HG02759 (cell line): ENCODE measurements around the gene PCSK4.
A peak's percentile ranks its signal among the peaks of the same experiment; 100 is the strongest.

Experiments used
- ATAC-seq: cut with Tn5 transposase; IDR thresholded peaks from one replicate; pipeline ENCODE4 v1.9.1; 2021; ENCODE audit warnings: mild to moderate bottlenecking, moderate library complexity; ENCODE audit not compliant: unreplicated experiment

The PCSK4 gene

DNA sequence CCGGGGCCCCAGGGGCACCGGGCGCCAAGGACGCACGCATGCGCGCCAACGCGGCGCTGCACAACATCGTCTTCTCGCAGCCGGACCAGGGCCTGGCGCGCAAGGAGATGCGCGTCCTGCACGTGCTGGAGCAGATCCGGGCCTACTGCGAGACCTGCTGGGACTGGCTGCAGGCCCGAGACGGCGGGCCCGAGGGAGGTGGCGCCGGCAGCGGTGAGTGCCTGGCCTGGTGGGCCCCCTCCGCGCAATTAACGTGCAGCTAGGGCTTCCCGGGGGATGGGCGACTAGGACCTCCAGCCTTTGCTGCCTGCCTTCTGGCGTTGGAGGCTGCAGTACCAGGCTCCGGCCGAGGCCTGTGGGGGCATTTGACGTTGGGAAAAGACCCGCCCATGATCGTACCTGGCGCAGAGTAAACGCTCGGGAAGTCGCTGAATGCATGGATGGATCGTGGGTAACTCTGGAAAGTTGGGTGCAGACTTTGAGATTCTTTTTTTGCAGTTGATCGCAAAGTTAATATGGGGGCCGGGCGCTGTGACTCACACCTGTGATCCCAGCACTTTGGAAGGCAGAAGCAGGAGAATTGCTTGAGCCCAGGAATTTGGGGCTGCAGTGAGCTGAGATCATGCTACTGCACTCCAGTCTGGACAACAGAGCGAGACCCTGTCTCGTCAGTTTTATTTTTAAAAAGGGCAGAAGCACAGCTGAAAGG, 33.0 kb downstream of the PCSK4 start:
- no peak for ATAC-seq

DNA sequence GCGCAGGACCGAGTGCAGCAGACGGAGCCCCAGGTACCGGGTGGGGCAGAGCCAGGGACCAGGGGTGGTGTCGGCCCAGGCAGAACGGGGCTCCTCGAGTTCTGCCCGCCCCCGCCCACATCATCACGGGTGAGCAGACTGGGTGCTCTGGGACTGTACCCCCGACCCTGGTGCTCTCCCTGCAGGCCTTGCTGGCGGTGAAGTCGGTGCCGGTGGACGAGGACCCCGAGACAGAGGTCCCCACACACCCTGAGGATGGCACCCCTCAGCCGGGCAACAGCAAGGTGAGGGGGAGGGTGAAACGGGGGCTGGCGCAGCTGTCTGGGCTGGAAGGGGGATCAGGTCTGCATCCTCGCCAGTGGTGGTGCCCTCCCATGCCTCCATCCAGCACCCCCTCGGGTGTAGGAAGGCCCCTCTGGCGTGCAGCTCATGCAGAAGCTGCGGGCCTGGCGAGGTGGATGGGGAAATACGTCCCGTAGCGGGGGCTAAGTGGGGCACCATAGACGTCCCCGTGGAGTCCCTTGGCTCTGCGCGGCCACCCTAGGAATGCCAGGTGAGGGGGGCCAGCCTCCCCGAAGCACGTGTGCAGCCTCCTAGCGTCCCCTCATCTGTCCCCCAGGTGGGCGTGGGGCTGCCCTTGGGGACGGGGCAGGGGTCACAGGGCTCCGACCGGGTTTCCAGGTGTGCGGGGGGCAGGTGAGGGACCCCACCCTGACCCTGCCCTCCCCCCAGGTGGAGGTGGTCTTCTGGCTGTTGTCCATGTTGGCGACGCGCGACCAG, 33.8 kb downstream of the PCSK4 start:
- ATAC-seq = no peak

DNA sequence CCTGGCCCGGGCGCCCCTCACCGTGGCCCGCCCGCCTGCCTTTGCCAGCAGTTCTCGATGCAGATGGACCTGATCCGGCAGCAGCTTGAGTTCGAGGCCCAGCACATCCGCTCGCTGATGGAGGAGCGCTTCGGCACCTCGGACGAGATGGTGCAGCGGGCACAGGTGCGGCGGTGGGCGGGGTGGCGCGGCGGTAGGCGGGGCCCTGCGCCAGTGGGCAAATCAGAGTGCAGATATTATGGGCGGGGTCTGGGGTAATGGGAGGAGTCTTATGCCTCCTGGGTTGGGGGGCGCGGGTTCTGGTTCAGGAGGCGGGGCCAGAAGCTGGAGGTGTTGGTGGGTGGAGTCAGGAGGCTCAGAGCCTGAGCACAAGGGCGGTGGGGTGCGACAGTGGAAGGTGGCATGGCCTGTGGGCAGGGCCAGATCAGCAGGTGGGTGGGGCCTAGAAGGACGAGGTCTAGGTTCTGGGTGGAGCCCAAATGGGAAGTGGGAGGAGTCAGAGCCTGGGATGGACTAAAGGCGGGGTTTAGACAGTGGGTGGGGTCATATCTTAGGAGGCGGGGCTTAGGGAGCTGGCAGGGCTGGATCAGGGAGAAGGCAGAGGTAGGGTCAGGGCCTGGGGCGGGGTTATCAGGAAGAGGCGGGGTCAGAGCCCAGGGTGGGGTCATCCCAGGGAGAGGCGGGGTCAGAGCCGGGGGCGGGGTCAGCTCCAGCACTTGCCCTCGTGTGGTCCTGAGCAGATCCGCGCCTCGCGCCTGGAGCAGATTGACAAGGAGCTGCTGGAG, 34.6 kb downstream of the PCSK4 start:
- ATAC-seq = no peak

DNA sequence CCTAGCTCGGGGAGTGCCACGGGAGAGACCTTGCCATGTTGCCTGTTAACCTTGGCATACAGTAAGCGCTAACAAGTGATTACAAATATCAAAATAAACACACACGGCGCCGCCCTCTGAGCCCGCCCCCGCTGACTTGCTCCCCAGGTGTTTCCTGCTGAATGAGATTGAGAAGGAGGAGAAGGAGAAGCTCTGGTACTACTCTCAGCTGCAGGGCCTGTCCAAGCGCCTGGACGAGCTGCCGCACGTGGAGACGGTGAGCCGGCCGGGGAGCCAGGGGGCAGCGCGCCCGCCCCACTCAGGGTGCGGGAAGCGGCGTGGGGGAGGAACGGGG, 35.2 kb downstream of the PCSK4 start:
- ATAC-seq = no peak

DNA sequence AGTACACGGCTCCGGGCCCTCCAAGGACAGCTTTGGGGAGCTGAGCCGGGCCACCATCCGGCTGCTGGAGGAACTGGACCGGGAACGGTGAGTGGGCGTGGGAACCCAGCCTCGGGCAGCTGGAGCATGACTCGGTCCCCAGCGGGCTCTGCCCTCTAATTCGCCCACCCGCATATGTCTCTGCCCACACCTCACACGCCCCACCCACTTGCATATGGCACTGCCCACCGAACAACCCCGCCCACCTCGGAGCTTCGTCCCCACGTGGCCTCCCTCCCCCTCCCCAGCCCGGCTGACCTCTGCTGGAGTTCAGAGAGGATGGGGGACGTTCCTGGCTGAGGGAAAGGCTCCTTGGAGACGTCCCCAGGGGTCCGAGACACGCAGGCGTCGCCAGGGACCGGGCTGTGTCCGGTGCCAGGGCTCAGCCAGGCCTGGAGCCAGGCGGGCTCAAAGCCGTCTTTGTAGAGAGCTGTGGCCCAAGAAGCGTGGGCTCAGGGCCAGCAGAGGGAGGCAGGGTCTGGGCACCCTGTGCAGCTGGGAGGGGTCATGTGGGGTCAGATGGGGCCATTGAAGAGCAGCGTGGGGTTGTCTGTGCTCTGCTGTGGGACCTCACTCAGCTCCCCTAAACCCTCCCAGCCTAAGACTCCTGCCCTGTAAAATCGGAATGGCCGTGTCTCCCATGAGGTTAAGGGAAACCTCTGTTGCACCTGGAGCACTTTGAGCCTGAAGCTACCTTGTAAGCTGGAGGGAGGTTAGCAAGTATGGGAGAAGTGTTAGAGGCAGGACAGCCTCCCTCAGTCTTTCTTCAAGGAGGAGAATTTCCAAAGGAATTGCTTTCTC, 36.4 kb downstream of the PCSK4 start:
- ATAC-seq = no peak

DNA sequence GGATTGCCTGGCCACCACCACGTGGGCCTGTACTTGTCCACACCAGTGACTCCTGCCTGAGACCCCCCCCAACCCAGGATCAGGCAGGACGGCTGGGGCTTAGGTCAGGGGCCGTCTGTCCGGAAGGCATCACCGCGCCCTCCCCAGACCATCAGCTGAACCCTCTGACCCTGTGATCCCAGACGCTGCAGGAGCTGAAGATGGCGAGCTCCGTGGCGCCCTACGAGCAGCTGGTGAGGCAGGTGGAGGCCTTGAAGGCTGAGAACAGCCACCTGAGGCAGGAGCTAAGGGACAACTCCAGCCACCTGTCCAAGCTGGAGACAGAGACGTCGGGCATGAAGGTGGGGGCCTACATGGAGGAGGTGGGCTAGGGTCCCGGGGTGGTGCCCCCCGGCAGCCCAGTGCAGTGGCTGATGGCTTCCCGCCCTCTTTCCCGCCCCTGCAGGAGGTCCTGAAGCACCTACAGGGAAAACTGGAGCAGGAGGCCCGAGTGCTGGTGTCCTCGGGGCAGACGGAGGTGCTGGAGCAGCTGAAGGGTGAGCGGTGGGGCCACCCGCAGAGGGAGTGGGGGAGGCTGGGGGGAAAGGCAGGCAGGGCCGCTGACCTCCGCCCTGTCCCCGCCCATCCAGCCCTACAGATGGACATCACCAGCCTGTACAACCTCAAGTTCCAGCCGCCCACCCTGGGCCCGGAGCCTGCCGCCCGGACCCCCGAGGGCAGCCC, 37.2 kb downstream of the PCSK4 start:
- ATAC-seq = no peak

DNA sequence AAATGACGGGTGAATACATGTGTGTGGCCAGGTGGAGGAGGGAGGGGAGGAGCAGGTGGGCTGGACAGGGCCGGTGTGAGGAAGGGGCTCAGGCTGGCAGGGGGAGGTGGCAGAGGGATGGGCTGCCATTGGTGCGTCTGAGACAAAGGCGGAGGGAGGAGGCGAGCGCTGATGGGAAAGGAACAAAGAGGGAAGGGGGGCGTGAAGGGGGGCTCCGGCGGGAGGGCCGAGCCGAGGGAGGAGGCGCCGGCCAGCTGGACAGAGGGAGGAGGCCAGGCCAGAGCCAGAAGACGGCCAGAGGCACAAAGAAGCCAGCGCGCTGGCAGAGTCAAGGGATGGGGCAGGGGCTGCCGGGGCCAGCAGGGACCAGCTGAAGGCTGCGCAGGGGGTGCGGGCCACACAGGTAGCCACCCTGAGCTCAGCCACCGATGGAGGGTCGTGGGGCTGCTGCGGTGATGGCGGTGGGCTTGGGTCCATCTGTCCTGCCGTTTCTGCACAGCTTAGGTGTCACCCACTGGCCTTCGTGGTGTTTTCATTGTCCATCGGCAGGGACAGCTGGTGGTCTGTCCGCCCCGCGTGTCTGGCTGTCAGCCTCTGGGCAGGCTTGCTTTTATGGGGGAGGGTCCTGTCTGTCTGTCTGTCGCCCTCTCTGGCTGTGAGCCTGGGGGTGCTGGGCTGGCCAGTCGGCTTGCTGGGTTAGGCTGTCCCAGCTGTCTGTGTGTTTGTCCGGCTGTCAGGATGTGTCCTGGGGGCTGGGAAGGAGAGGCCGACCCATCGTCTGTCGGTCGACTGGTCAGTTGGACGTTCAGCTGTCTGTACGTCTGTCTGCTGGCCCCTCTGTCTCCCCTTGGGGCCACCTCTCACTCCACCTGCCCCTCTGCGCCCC, 38.0 kb downstream of the PCSK4 start:
- no peak for ATAC-seq

DNA sequence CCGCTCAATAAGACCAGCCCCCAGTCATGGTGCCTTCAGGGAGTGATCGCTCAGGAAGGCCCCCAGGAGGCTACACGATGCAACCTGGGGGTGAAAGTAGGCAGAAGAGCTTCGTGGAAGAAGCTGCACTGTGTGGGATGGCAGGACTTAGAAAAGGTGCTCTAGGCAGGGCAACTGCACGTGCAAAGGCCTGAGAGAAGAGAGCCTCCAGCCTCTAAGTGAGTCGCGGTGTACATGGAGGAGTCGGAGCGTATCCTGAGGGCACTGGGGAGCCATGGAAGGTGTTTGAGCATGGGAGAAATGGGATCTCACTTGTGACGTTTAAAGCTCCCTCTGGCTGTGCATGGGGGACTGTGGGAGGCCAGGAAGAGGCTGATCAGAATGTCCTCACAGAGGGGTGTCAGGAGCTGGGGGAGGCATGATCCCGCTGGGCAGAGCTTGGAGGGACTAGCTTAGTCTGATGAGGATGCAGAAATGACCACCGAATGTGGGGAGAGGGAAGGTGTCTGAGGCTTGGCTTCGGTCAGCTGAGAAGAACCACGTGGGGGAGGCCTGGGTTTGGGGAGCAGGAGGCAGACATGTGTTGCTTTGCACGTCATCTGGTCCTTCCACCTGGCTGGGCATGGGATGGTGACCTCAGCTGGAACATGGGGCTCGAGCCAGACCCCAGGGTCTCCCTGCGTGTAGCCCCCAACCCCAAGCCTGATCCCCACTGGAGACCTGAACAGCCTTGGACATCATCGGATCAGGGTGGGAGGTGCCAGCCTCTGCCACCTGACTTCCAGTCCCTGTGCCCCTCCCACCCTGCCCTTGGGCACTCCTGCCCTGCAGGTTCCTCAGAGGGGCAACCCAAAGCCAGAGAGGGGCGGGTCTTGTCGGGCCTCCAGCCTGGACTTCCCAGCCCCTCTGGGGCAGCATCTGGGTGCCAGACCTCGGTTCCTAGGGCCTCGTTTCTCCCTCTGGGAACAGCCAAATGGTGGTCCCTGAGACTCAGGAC, 39.1 kb downstream of the PCSK4 start:
- ATAC-seq = no peak

DNA sequence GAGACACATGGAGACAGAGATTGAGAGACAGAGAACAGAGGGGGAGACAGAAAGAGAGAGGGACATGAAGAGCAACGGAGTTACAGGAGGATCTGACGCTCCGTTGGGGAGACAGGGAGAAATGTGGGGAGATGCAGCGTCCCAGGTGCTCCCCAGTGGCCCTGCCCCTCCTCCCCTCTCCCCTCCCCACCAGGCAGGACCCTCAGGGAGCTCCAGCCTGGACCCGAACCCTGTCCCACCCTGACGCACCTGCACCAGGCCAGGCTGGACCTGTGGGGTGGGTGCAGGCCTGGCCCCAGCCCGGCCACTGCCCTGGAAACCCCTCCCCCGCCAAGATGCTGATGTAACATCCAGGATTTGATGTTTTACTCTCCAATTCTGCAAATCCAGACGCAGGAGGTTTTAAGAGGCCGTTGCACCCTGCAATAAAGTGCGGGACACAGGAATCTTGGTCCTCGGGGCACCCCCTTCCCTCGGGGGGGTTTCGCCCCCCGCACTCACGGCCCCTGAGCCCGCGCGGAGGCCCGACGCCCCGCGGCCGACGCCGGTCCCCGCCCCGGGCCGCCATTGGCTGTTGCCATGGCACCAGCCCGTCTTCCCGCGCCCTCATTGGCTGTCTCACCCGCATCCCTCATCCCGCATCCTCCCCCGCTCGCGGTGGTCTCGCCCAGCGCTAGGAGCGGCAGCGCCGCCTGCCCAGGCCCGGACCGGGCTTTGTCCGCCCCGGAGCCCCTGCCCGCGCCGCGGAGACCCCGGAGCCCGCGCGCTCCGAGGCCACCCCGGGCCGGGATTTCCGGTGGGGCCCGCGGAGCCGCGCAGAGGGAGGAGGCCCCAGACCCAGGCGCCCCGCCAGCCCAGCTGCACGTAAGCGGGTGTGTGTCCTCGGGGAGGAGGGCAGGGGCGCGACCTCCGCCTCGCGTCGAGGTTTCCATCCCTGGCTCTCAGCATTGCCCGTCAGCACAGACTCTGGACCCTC, 40.4 kb downstream of the PCSK4 start, which contains the start of gene APC2:
APC2 (plus strand) TSS at position 655 of the 976 bp plus-strand sequence. CDS start 2,881 bp downstream, outside the sequence.
- no peak for ATAC-seq

DNA sequence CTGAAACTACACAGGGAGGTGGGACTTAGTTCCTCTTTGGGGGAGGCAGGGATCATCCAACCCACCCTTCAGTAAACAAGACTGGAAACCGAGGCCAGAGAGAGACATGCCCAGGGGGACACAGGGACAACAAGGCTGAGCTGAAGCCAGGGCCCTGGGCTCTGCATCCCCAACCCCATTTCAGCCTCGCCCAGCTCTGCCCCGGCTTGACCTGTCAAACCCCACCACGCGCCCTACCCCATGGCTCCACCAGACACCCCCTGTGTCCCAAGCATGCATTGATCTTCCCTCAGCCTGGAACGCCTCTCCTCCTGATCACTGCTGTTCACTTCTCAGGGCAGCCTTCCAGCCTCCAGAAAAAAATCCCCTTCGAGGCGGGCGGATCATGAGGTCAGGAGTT, 42.2 kb downstream of the PCSK4 start:
- ATAC-seq = no peak

DNA sequence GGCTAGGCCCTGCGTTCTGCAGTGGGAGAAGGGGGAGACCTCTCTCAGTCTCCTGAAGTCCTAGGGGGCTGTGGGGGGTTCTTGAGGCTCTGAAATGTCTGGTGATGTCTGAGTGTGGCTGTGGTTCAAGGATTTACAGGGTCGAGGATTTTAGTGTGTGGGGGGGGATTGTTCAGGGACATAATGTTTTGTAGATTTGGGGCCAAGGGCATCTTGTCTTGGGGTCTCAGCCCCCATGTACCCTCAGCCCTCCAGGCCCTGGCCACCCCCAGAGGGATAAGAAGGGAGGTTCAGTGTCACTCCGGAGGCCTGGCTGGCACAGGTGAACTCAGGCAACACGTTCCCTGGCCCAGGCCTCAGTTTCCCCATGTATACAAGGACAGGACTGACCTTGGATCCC, 42.6 kb downstream of the PCSK4 start:
- ATAC-seq = no peak

DNA sequence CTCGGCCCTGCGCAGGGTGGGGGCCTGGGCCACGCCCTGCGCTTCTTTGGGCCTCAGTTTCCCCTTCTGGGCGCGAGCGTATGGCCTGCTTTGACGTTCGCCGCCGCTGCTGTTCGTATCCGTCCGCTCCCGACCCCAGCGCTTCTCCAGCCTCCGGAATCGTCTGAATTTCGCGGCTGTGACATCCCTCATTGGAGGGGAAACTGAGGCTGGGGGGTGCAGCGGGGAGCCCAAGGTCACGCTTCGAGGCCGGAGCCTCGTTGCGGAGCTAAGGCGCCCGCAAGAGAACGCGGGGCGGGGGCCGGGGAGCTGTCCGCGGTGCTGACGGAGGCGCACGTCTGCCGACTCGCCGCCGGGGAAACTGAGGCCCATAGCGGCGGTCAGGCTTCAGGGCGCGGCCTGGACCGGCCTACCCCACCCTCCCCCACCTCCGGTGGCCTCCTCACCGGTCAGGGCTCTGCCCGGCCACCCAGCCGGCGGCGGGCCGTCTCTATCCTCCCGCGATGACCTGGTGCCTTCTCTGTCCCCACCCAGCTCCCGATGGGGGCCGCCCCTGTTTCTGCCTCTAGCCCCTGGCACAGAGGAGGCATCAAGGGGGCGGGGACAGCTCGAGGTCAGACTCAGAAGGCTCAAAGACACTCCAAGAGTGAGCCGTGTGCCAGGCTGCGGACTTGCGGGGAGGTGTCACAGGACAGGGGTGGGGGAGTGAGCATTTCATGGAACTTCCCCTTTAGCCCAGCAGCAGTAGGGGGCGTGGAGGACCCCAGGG, 43.3 kb downstream of the PCSK4 start:
- ATAC-seq = no peak

DNA sequence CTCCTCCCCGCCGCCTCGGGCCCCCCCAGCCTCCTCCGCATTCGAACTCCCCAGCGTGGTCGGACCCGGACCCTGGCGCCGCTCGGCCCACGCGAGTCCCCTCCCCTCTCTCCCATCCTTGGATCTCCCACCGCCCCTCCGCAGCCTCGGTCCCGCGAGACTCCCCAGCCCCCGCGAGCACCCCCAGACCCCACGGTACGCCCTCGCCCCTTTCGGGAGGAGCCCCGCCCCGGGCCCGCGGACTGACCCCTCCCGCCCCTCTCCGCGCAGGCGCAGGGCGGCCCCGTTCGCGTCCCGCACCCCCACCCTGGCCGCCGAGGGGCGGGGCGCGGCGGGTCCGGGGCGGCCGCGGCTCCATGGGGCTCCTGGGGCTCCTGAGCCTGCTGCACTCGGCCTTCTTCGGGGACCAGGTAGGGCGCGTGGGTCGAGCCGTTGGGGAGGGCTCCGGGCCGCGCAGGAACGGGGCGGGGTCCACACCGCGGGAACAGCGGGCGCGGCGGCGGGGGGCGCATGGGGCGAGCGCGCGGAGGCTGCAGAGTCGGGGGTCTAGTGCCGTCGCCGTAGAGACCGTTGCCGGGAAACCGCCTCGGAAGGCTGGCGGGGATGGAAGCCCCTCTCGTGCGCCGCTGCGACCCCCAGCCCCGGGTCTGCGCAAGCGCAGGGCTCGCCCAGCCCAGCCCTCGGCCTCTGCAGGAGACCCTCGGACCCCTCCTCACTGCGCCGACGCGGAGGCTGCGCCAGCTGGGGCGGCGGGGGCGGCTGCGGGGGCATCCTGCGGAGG, 44.0 kb downstream of the PCSK4 start:
- no peak for ATAC-seq

DNA sequence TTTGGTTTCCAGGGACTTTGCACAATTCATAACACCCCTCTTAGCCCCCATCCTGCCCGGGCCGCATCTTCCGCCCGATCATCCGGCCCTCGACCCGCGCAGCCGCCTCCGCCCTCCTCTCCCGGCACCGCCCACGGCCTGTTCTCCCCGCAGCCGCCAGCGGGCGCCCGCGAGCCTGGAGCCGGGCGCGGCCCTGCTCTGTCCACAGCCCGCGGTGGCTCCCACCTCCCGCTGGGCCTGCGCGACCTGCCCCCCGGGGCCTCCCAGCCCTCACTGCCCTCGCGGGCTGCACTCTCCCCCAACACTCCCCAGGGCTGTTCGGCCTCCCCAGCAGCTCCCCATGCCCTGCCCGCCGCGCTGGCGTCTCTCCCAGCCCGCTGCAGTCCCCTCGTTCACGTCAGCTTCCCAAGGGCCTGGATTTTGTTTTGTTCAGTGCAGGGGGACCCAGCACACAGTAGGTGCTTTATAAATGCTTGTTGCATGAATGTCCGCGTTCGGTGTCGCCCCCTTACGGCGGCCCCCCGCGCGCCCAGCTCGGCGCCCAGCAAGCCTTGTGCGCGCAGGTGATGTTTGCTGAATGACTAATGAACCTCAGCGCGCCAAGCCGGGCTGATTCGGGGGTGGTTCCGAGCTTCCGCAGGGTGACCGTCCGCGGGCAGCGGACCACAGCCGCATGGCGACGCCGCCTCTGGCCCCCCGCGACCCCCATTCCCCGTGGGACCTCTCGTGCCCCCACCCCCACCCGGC, 44.8 kb downstream of the PCSK4 start:
- peak; percentile 79 for ATAC-seq
